ENCODE results near the gene ZNF3.

GRCh38 chr7:100033526-100033925 is 48.0 kb downstream of the ZNF3 start:
- TF ChIP-seq YY1 (IDR thresholded peaks at IDR 0.05; ENCODE audit: insufficient read depth, insufficient read length) = no peak
- TF ChIP-seq ZNF274 (IDR thresholded peaks at IDR 0.05; ENCODE audit: low read depth, low read length) = no peak
- TF ChIP-seq SUZ12 (IDR thresholded peaks at IDR 0.05; ENCODE audit: extremely low read depth, insufficient read depth, insufficient read length) = no peak

Measured in NT2/D1 (cell line).